T-helper 1 cell treated with Interleukin-12 subunit alpha and Interleukin-12 subunit beta and Interleukin-4 antibody, amounts not matched to agents 30 μg/mL and 1 μg/mL, for 36 hours (primary cell): ENCODE data around the gene HMGA1.

ENCODE experiments used
- H3K27ac Mint-ChIP-seq: one replicate; pipeline ENCODE4 v1.8.0; 2021; ENCODE audit warnings: mild to moderate bottlenecking, mixed read lengths
- H3K27me3 Mint-ChIP-seq: one replicate; pipeline ENCODE4 v1.8.0; 2021; ENCODE audit warnings: low read depth, mixed read lengths
- H3K36me3 Mint-ChIP-seq: one replicate; pipeline ENCODE4 v1.8.0; 2021; ENCODE audit warnings: low read depth, mixed read lengths
- H3K4me1 Mint-ChIP-seq: one replicate; pipeline ENCODE4 v1.8.0; 2021; ENCODE audit warnings: low read depth, mixed read lengths
- H3K4me3 Mint-ChIP-seq: one replicate; pipeline ENCODE4 v1.8.0; 2021; ENCODE audit warnings: mild to moderate bottlenecking, moderate library complexity, mixed read lengths
- H3K9me3 Mint-ChIP-seq: one replicate; pipeline ENCODE4 v1.8.0; 2021; ENCODE audit warnings: mixed read lengths

The HMGA1 gene

GRCh38 chr6:34276881-34277762 is 40.4 kb downstream of the HMGA1 start:
- Mint-ChIP-seq H3K4me1 (no peaks in the 10 kb centered on the region), H3K27me3 (no peaks in the 10 kb centered on the region), H3K27ac (no peak overlapping the region), H3K9me3 (no peaks in the 10 kb centered on the region), H3K36me3 (peaks cover 8% of the 10 kb centered on the region), H3K4me3 (no peak overlapping the region)

- Mint-ChIP-seq H3K4me1 (no peaks in the 10 kb centered on the region), H3K36me3 (peaks cover 8% of the 10 kb centered on the region), H3K9me3 (no peaks in the 10 kb centered on the region), H3K27ac (no peak overlapping the region), H3K27me3 (no peaks in the 10 kb centered on the region), H3K4me3 (no peak overlapping the region)
These were observed 41.1 kb downstream of the HMGA1 start for GRCh38 chr6:34277763-34278112.

- H3K36me3 Mint-ChIP-seq, result peaks cover 8% of the 10 kb centered on the region
- no peaks in the 10 kb centered on the region for H3K4me1 Mint-ChIP-seq
- H3K27ac Mint-ChIP-seq, result no peak overlapping the region
- H3K9me3 Mint-ChIP-seq, result no peaks in the 10 kb centered on the region
- H3K4me3 Mint-ChIP-seq, result no peak overlapping the region
- no peaks in the 10 kb centered on the region for H3K27me3 Mint-ChIP-seq
These were observed 42.2 kb downstream of the HMGA1 start for GRCh38 chr6:34278833-34279232.

GRCh38 chr6:34280216-34280615 is 43.5 kb downstream of the HMGA1 start:
- peaks cover 11% of the 10 kb centered on the region for H3K4me1 Mint-ChIP-seq
- H3K9me3 Mint-ChIP-seq, result no peaks in the 10 kb centered on the region
- H3K27me3 Mint-ChIP-seq, result no peaks in the 10 kb centered on the region
- no peak overlapping the region for H3K27ac Mint-ChIP-seq
- H3K36me3 Mint-ChIP-seq, result peaks cover 15% of the 10 kb centered on the region
- no peak overlapping the region for H3K4me3 Mint-ChIP-seq

- no peak overlapping the region for H3K4me3 Mint-ChIP-seq
- no peaks in the 10 kb centered on the region for H3K9me3 Mint-ChIP-seq
- H3K27ac Mint-ChIP-seq, result no peak overlapping the region
- peaks cover 18% of the 10 kb centered on the region for H3K36me3 Mint-ChIP-seq
- H3K4me1 Mint-ChIP-seq, result peaks cover 13% of the 10 kb centered on the region
- H3K27me3 Mint-ChIP-seq, result no peaks in the 10 kb centered on the region
These were observed 45.1 kb downstream of the HMGA1 start for GRCh38 chr6:34281702-34282334.

- Mint-ChIP-seq H3K9me3 (no peaks in the 10 kb centered on the region), H3K4me1 (peaks cover 28% of the 10 kb centered on the region), H3K27ac (peak overlapping the region; percentile 1), H3K4me3 (no peak overlapping the region), H3K27me3 (no peaks in the 10 kb centered on the region), H3K36me3 (peaks cover 22% of the 10 kb centered on the region)
These were observed 48.1 kb downstream of the HMGA1 start for GRCh38 chr6:34284563-34285447.

- peaks cover 22% of the 10 kb centered on the region for H3K36me3 Mint-ChIP-seq
- no peak overlapping the region for H3K27ac Mint-ChIP-seq
- H3K9me3 Mint-ChIP-seq, result no peaks in the 10 kb centered on the region
These were observed 48.9 kb downstream of the HMGA1 start for GRCh38 chr6:34285448-34286164.

GRCh38 chr6:34288581-34288980 is 51.9 kb downstream of the HMGA1 start:
- no peak overlapping the region for H3K4me3 Mint-ChIP-seq
- peaks cover 28% of the 10 kb centered on the region for H3K4me1 Mint-ChIP-seq
- no peaks in the 10 kb centered on the region for H3K9me3 Mint-ChIP-seq
- H3K36me3 Mint-ChIP-seq, result peaks cover 24% of the 10 kb centered on the region
- peak overlapping the region; percentile 83 for H3K27ac Mint-ChIP-seq
- H3K27me3 Mint-ChIP-seq, result no peaks in the 10 kb centered on the region

More at GRCh38 chr6:34285448-34286164, 48.9 kb downstream of the HMGA1 start:
- Mint-ChIP-seq H3K4me3 (no peak overlapping the region), H3K27me3 (no peaks in the 10 kb centered on the region), H3K4me1 (peaks cover 28% of the 10 kb centered on the region)

GRCh38 chr6:34289137-34289536 is 52.5 kb downstream of the HMGA1 start:
- no peaks in the 10 kb centered on the region for H3K9me3 Mint-ChIP-seq
- H3K36me3 Mint-ChIP-seq, result peaks cover 22% of the 10 kb centered on the region
- no peak overlapping the region for H3K4me3 Mint-ChIP-seq
- peak overlapping the region; percentile 83 for H3K27ac Mint-ChIP-seq
- H3K4me1 Mint-ChIP-seq, result peaks cover 26% of the 10 kb centered on the region
- H3K27me3 Mint-ChIP-seq, result no peaks in the 10 kb centered on the region

GRCh38 chr6:34292954-34293353 is 56.3 kb downstream of the HMGA1 start:
- Mint-ChIP-seq H3K36me3 (peaks cover 10% of the 10 kb centered on the region), H3K9me3 (no peaks in the 10 kb centered on the region), H3K4me3 (no peak overlapping the region), H3K27ac (no peak overlapping the region), H3K27me3 (no peaks in the 10 kb centered on the region), H3K4me1 (peaks cover 27% of the 10 kb centered on the region)

- H3K4me3 Mint-ChIP-seq, result peak overlapping the region; percentile 13
These were observed 59.0 kb downstream of the HMGA1 start for GRCh38 chr6:34295721-34296120.

More at GRCh38 chr6:34295721-34296120, 59.0 kb downstream of the HMGA1 start:
- Mint-ChIP-seq H3K36me3 (peaks cover 9% of the 10 kb centered on the region), H3K27me3 (no peaks in the 10 kb centered on the region), H3K27ac (peak overlapping the region; percentile 81), H3K4me1 (peaks cover 16% of the 10 kb centered on the region), H3K9me3 (no peaks in the 10 kb centered on the region)
